Erythroblast (primary cell): Measurements from ENCODE around the gene MRPL12.

ENCODE experiments used
- DNase-seq, 2 experiments: peaks; one replicate each; lab custom pipeline; 2025; lab: John Stamatoyannopoulos, UW
- GATA1 ChIP-seq: IDR thresholded peaks from 2 replicates; pipeline ENCODE4 v1.6.1; 2011; ENCODE audit warnings: low read depth, mild to moderate bottlenecking, control low read depth, low read length, moderate library complexity
- POLR2A ChIP-seq: IDR thresholded peaks from 2 replicates; pipeline ENCODE4 v1.6.1; 2011; ENCODE audit warnings: mild to moderate bottlenecking, low read length

Gene MRPL12

DNA sequence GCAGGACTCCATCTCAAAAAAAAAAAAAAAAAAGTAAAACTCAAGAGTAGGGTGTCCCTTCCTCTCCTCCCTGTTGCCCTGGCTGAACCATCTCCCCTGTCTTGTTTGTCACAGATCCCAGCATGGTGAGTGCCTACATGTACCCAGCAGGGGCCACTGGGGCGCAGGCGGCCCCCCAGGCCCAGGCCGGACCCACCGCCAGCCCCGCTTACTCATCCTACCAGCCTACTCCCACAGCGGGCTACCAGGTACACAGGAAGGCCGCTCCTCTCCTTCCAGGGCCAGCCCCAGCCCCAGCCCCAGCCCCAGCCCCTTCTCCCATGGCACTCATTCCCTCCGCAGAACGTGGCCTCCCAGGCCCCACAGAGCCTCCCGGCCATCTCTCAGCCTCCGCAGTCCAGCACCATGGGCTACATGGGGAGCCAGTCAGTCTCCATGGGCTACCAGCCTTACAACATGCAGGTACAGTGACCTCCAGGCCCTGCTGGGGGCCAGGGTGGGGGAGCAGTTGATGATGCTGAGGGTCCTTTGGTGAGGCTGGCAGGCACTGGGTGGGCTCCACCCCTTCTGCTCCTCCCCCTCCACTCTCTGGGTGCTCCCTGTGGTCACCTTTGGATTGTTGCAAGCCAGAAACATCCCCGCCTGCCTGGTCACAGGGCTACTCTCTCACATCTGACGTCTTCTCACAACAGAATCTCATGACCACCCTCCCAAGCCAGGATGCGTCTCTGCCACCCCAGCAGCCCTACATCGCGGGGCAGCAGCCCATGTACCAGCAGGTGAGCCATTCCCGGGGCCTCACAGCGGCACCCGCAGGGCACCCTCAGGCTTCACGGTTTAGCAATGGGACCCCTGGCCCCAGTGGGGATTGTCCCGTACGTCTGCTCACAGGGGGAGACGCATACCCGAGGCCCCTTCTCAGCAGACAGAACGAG, 2.5 kb upstream of the MRPL12 start:
- TF ChIP-seq GATA1 (no peak), POLR2A (no peak)
- no peak for DNase-seq

DNA sequence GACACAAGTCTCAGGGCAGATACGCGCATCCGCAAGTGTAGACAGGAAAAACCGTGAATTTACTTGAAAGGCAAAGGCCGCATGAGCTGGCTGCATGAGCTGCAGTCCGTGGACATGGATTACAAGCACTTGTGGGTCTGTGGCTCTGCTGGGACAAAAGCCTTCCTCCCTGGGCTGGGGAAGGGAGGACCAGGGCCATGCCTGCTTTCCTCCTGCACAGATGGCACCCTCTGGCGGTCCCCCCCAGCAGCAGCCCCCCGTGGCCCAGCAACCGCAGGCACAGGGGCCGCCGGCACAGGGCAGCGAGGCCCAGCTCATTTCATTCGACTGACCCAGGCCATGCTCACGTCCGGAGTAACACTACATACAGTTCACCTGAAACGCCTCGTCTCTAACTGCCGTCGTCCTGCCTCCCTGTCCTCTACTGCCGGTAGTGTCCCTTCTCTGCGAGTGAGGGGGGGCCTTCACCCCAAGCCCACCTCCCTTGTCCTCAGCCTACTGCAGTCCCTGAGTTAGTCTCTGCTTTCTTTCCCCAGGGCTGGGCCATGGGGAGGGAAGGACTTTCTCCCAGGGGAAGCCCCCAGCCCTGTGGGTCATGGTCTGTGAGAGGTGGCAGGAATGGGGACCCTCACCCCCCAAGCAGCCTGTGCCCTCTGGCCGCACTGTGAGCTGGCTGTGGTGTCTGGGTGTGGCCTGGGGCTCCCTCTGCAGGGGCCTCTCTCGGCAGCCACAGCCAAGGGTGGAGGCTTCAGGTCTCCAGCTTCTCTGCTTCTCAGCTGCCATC, 1.7 kb upstream of the MRPL12 start:
- peak; percentile 72 to 73 for DNase-seq
- TF ChIP-seq GATA1 (no peak), POLR2A (no peak)

DNA sequence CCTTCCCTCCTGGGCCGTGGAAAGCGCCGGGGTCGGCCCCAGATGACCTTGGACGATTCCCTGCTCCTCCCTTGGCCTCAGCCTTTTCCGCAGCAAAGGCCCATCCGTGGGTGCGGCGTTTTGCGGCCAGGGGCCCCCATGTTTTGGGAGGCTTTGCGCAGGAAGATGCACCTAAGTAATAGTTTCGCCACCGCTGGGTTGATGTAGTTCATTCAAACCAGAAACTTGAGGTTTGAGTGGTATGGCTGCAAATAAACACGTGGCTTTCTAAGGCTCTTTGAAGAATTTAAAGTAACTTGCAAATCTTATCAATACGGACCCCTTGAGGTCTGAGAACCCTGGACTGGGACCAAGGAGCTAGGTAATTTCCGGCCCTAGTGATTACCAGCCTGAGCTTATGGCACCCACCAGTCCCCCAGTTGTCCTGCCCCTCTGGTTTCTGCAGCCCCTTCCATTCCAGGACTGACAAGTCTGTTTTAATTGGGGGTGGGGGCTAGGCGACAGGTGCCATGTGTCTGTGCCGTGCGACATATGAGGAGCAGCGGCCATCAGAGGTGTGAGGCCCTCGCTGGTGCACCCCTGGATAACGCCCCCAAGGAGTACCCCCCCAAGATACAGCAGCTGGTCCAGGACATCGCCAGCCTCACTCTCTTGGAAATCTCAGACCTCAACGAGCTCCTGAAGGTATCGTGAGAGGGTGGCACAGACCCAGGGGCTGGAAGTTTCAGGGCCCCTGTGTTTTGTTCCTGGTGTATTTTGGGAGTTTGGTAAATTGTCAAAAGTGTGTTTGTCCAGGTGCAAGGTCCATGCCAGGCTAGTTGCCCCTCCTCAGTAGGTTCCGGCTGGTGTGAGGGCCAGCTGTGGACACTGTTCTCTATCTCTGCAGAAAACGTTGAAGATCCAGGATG, 834 bp downstream of the MRPL12 start:
- TF ChIP-seq GATA1 (no peak), POLR2A (no peak)
- peak; percentile 60 to 63 for DNase-seq

DNA sequence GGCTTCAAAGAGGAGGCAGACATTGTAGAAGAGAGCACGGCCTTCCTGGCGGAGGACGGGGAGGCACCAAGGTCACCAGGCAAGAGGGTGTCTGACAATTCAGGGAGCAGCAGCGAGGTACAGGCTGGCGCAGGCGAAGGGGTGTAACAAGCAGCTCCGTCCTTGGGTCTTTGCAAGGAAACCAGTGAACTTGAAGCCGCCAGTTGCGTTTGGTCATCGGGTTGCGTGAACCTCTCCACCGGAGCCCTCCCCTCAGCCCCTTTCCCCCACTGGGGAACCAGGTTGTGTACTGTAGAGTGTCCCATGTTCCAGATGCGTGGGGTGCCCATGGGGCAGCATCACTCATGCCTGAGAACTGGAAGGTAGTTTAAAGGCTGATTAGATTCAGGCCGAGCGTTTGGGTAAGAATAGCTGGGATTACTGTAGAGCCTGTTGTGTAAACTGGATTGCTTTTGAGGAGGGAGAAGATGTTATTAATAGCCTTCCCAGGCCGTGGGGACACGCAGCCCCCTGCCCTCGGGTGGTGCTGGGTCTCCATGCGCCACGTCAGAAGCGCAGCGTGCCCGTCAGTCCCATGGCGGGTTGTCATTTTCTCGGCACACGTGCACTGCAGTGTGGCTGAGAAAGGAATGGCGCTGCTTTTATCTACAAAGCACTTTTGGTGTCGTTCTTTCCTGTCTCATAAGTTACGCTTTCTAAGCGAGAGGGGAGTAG, 2.5 kb downstream of the MRPL12 start:
- DNase-seq = no peak
- TF ChIP-seq GATA1 (no peak), POLR2A (no peak)

DNA sequence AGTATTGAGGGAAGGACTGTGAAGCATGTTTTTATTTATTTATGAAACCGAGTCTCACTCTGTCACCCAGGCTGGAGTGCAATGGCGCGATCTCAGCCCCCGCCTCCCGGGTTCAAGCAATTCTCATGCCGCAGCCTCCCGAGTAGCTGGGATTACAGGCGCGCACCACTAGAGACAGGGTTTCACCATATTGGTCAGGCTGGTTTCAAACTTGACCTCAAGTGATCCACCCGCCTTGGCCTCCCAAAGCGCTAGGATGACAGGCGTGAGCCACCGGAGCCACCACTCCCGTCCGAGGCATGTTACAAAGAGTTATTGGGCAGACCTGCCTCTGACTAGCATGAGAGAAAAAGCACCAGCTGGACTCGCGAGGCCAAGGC, 3.1 kb downstream of the MRPL12 start:
- DNase-seq = no peak
- TF ChIP-seq POLR2A (no peak), GATA1 (no peak)

DNA sequence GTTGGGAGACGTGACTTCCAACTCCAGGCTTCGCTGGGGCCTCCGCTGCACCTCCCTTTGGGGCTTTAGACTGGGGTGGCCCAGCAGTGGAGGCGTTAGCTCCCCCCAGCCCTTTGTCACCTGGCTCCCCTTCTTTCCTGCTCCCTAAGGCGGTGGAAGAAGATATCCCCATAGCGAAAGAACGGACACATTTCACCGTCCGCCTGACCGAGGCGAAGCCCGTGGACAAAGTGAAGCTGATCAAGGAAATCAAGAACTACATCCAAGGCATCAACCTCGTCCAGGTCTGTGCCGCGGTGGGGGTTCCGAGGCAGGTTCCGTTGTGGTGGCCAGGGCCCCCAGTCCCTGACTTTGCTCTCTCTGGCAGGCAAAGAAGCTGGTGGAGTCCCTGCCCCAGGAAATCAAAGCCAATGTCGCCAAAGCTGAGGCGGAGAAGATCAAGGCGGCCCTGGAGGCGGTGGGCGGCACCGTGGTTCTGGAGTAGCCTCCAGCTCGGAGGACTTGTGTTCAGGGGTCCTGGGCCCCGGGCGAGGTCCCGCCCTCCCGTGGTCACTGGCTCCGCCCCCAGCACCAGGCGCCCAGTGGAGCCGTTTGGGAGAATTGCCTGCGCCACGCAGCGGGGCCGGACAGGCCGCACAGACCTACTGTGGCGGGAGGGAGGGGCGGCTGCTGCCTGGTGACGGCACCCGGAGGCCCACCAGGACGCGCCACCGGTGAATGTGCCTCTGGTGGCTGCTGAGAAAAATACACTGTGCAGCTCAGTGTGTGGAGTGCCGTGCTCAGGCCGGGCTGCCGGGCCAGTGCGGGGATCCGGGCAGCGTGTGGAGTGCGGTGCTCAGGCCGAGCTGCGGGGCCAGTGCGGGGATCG, 3.8 kb downstream of the MRPL12 start:
- TF ChIP-seq POLR2A (no peak), GATA1 (no peak)

DNA sequence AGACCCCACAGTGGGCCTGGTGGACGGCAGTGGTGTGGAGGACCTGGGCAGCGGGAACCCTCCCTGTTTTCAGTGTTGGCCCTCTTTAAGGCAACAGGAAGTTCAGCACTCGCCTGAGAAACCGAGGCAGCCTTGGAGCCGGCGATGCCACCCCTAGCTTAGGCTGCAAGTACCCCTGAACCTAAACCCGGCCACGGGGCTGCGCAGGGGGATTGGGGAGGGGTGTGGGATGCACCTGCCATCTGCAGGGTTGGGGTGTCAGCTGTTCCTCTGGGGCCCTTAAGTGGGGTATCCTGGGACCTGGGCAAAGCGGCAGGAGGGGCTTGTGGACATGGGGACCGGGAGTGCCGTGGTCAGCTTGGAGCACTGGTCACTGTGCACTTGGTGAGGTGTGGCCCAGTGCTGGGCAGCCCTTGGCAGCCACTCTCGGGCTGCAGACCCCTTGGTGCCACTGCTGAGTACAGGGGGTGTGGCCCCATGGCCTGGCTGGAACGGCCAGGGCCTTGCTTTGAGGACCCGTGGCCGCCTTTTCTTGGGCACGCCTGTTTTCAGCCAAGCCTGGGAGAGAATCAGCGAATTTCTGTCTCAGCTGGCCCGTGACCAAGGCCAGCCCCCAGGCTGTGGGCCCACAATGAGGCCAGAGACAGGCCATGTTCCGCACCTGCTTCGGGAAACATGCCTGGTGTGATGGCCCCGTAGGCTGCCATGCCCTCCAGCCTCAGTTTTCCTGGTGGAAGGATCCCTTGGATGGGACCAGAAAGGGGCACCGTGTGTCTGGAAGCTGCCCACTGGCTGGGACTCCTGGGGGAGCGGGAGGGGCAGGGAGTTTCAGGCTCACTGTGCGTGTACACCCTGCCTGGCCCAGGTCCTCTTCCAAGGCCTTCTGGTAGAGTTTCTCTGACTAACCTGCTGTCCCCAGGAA, 4.8 kb downstream of the MRPL12 start:
- no peak for DNase-seq
- TF ChIP-seq GATA1 = no peak
- TF ChIP-seq POLR2A = no peak

More for the DNA sequence above, 3.8 kb downstream of the MRPL12 start:
- no peak for DNase-seq

DNA sequence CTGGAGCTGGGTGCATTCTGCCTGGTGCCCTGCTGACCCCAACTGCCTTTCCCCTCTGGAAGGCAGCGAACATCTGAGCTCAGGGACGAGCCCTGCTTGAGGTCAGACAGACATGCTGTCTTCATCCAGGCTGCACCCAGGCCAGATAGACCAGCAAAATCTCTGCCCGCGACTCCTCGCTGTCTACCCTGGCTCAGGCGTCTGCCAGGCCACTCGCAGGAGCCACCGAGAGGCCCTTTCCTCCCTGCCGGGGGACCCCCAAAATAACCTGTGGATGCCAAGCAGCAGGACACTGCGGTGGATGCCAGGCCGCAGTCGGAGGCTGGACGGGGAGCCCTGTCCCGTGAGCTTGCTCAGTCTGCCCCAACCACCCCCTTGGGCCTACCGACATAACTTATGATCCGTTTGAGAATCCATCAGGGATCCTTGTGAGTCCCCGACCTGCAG, 5.6 kb downstream of the MRPL12 start:
- no peak for DNase-seq

DNA sequence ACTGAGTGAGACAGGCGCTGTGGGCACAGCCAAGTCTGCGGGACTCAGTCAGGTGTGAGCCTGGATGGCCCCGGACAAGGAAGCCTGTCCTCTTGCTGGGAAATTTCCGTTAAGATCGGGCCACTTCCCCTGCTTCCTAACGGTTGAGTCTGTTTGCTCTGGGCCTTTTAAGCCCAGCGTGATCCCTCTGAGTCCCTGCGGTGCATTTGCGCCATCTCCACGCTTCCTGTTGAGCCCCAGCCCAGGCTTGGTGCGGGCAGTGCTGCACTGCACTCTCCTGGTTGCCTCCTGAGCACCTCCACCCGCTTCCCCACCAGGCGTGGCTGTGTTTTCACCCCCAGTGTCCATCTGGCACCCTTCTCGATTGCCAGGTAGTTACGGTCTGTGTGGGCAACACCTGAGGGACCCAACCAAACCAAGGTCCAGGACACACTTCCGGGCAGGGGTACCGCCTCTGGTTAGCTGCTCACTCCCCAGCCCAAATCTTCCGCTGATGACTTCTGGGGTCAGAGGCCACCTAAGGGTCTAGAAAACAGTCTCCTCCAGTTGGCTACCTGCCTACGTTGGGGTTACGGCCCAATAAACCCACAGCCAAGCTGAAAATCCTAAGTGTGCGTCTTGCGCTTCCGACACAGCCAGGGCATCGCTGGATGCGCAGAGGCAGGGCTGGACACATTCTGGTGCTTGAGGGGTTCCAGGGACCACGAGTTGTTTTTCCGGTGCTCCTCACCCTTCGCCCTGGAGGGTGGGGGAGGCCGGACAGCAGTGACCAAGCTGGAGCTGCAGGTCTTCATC, 7.5 kb downstream of the MRPL12 start:
- peak; percentile 34 for TF ChIP-seq POLR2A
- TF ChIP-seq GATA1 = no peak
- DNase-seq = no peak

More for the DNA sequence above, 5.6 kb downstream of the MRPL12 start:
- no peak for TF ChIP-seq POLR2A
- TF ChIP-seq GATA1 = no peak
